VCaP (cell line): ENCODE measurements around the gene NFIB.

Experiments
- H3K27ac ChIP-seq: fragments of 450-650 bp; 2 replicates; pipeline ENCODE4 v1.5.1; 2017
- TF ChIP-seq, protein P1 (sequence below): fragments of 450-650 bp; conservative IDR thresholded peaks from 2 replicates; pipeline ENCODE4 v1.5.1; 2017; ENCODE audit warnings: mild to moderate bottlenecking, moderate library complexity

The NFIB gene

GRCh38 chr9:14189146-14189545, 124.8 kb downstream of the NFIB start:
- H3K27ac ChIP-seq: no peak overlapping the region
- TF ChIP-seq, protein P1, sequence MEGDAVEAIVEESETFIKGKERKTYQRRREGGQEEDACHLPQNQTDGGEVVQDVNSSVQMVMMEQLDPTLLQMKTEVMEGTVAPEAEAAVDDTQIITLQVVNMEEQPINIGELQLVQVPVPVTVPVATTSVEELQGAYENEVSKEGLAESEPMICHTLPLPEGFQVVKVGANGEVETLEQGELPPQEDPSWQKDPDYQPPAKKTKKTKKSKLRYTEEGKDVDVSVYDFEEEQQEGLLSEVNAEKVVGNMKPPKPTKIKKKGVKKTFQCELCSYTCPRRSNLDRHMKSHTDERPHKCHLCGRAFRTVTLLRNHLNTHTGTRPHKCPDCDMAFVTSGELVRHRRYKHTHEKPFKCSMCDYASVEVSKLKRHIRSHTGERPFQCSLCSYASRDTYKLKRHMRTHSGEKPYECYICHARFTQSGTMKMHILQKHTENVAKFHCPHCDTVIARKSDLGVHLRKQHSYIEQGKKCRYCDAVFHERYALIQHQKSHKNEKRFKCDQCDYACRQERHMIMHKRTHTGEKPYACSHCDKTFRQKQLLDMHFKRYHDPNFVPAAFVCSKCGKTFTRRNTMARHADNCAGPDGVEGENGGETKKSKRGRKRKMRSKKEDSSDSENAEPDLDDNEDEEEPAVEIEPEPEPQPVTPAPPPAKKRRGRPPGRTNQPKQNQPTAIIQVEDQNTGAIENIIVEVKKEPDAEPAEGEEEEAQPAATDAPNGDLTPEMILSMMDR: no peak

DNA sequence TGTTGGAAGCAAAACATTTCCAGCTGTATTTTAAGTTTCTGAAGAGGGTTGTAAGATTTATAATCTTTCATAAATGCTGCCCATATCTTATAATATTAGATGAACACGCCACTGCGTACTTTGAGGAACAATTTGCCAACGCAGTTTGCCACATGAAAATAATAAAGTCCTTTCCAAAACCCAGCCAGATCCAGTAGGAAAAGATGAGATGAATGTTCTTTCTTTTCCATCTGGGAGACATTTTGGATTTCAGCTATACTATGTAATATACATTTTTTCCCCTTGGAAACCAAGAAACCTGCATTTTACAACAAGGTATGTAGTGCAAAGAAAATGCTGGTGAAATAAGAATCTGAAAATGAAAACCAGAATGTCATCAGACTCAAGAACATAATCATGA, 125.4 kb downstream of the NFIB start:
- TF ChIP-seq, protein P1: no peak
- H3K27ac ChIP-seq: no peak overlapping the region

- TF ChIP-seq, protein P1: no peak
- no peak overlapping the region for H3K27ac ChIP-seq
Measured at GRCh38 chr9:14188011-14188410, 125.9 kb downstream of the NFIB start.

GRCh38 chr9:14186096-14186495, 127.8 kb downstream of the NFIB start:
- TF ChIP-seq, protein P1: no peak
- H3K27ac ChIP-seq: no peak overlapping the region

DNA sequence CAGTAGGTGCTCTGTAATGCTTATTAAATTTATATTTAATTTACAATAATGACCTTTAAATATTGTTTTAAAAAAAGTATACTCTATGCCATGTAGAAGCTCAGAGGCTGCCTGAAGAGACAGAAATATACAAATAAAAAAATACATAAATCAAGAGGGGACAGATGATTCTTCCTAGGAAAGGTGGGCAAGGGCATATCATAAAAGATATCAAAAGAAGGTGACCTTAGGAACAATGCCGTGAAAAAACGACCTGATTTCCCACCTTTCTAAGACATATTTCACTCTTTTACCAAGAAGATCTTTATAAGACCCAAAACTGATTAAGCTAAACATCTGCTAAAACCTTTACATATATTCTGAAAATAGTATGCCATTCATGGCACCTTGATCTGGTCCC, 128.9 kb downstream of the NFIB start:
- TF ChIP-seq, protein P1: no peak
- H3K27ac ChIP-seq: no peak overlapping the region; the same call in 1 of the 2 replicates

GRCh38 chr9:14183001-14183400, 130.9 kb downstream of the NFIB start:
- TF ChIP-seq, protein P1: no peak
- peak overlapping the region; percentile 97 for H3K27ac ChIP-seq

- TF ChIP-seq, protein P1: no peak
- H3K27ac ChIP-seq: peak overlapping the region; percentile 97
Measured at GRCh38 chr9:14180960-14181537, 132.9 kb downstream of the NFIB start.
